T-helper 2 cell treated with Interferon-gamma antibody and Interleukin-4, amounts not matched to agents 100 ng/mL and 5 ng/mL, for 36 hours (primary cell): ENCODE results near the gene ZMAT5. TPM values are rescaled to one million over a fixed set of nuclear protein-coding genes. Genes with fewer than 3 reads are reported as not detected.

Experiments used
- intact Hi-C: fragments of 100-400 bp; cut with micrococcal nuclease; formaldehyde crosslinking; loops from one replicate; pipeline ENCODE4 v1.15.1; 2023
- total RNA-seq: library from RNA; stranded (reverse); gene quantifications from 2 replicates; pipeline ENCODE4 v1.2.3, GENCODE V29; 2022

ZMAT5 gene
- 20.8 and 22.9 TPM in 2 replicates for total RNA-seq

- intact Hi-C loops = loop anchor here (1.0 to 10.0 kb wide), 5 partner anchors 72 to 658 kb away; partner anchors contain the start of genes ASCC2, MTFP1 and NF2
These were observed at the start of gene ZMAT5 for GRCh38 chr22:29766632-29767170. Gene ZMAT5 (minus strand): TSS chr22:29767007. CDS start chr22:29748544, 18,463 bp downstream.

- intact Hi-C loops = no loop called here
These were observed 49.7 kb upstream of the ZMAT5 start for GRCh38 chr22:29816539-29816938.

GRCh38 chr22:29816128-29816527 lies 49.3 kb upstream of the ZMAT5 start:
- intact Hi-C loops = no loop called here

GRCh38 chr22:29815580-29815979 lies 48.8 kb upstream of the ZMAT5 start:
- intact Hi-C loops = no loop called here

- intact Hi-C loops = no loop called here
These were observed 47.2 kb upstream of the ZMAT5 start for GRCh38 chr22:29814003-29814402.

- intact Hi-C loops = no loop called here
These were observed 46.8 kb upstream of the ZMAT5 start for GRCh38 chr22:29813563-29813962.

GRCh38 chr22:29813126-29813525 lies 46.3 kb upstream of the ZMAT5 start:
- intact Hi-C loops = no loop called here

GRCh38 chr22:29811377-29811776 lies 44.6 kb upstream of the ZMAT5 start:
- intact Hi-C loops = no loop called here

- intact Hi-C loops = no loop called here
These were observed 43.4 kb upstream of the ZMAT5 start for GRCh38 chr22:29810216-29810615.

- intact Hi-C loops = no loop called here
These were observed 39.4 kb upstream of the ZMAT5 start for GRCh38 chr22:29806196-29806595.

GRCh38 chr22:29804985-29805384 lies 38.2 kb upstream of the ZMAT5 start:
- intact Hi-C loops = no loop called here

- intact Hi-C loops = no loop called here
These were observed 36.4 kb upstream of the ZMAT5 start for GRCh38 chr22:29803190-29803589.

GRCh38 chr22:29801796-29802195 lies 35.0 kb upstream of the ZMAT5 start:
- intact Hi-C loops = no loop called here

- intact Hi-C loops = no loop called here
These were observed 34.3 kb upstream of the ZMAT5 start for GRCh38 chr22:29801153-29801552.

GRCh38 chr22:29799217-29799680 lies 32.4 kb upstream of the ZMAT5 start:
- intact Hi-C loops = no loop called here

GRCh38 chr22:29798801-29799200 lies 32.0 kb upstream of the ZMAT5 start:
- intact Hi-C loops = no loop called here

GRCh38 chr22:29798318-29798717 lies 31.5 kb upstream of the ZMAT5 start:
- intact Hi-C loops = no loop called here

GRCh38 chr22:29797351-29797750 lies 30.5 kb upstream of the ZMAT5 start:
- intact Hi-C loops = no loop called here

GRCh38 chr22:29795663-29796062 lies 28.9 kb upstream of the ZMAT5 start:
- intact Hi-C loops = no loop called here

GRCh38 chr22:29793396-29793795 lies 26.6 kb upstream of the ZMAT5 start:
- intact Hi-C loops = no loop called here

GRCh38 chr22:29790061-29790460 lies 23.3 kb upstream of the ZMAT5 start:
- intact Hi-C loops = no loop called here

GRCh38 chr22:29788339-29789279 lies 21.8 kb upstream of the ZMAT5 start:
- intact Hi-C loops = no loop called here
